Kidney capillary endothelial cell (primary cell): Measurements from ENCODE around the gene ZC3H12C.
"Not testable (repeated sequence)": the region's sequence is repeated elsewhere in the genome, so short reads cannot be mapped to it uniquely, and the experiment has no call there.

Experiments
- DNase-seq: peaks from one replicate; pipeline ENCODE4 v3.0.0-alpha.2; 2018; ENCODE audit warnings: low spot score

ZC3H12C gene

GRCh38 chr11:110185121-110185591, 92.0 kb downstream of the ZC3H12C start:
- DNase-seq, result no peak

DNA sequence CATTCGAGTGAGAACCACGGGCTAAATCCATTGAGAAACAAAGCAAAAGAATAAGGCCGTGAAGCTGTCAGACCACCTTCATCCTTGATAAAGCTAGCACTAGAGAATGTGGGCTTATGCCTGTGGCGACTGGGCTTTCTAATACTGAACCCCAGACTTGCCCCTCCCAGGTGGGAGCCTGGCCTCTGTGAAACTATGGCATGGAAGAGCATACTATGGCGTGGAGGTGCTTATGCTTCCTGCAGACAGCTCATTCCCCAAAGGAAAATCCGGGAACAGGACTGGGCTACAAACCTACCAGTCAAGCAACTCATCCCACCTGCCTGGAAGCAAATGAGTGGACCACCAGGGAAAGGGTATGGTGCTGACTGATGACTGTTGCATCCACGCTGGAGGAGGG, 92.4 kb downstream of the ZC3H12C start:
- DNase-seq, result no peak

DNA sequence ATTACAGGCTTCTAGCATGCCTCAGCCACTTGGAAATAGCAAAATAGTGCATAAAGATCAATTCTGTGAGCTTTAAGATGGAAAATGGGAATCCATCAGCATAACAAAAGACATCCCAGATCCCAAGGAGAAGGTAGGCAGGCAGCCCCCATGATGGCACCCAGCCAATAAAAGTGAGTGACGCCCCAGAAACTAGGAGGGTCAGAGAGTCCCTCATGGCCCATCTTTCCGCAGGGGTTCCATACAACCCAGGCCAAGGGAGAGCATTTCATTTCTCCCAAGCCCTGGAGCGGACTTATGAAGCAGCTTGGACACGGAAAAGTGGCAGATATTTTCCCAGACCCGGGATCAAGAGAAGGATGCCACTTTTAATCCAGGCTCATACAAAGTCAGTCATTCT, 93.3 kb downstream of the ZC3H12C start:
- DNase-seq, result no peak

- DNase-seq, result no peak
These were observed 93.7 kb downstream of the ZC3H12C start for GRCh38 chr11:110186867-110187266.

DNA sequence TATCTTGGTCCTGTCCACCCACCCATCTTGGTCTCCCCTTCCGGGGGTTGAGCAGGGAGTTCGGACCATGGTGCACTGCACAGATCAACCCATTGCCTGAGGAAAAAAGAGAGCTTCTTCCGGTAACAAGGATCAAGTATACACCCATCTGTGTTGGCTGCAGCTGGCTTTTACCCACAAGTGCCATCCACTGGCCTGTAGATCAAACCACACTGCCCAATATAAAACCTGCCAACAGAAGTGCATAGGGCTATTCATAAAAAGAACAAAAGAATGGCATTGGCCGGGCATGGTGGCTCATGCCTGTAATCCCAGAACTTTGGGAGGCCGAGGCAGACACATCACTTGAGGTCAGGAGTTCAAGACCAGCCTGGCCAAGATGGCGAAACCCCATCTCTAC, 94.5 kb downstream of the ZC3H12C start:
- DNase-seq, result no peak

DNA sequence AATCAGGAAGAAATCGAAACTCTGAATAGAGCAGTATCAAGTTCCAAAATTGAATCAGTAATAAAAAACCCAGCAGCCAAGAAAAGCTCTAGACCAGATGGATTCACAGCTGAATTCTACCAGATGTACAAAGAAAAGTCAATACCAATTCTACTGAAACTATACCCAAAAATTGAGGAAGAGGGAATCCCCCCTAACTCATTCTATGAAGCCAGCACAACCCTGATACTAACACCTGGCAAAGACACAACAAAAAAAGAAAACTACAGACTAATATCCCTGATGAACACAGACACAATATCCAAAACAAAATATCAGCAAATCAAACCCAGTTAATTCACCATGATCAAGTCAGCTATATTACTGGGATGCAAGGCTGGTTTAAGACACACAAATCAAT, 97.7 kb downstream of the ZC3H12C start:
- DNase-seq, result no peak

DNA sequence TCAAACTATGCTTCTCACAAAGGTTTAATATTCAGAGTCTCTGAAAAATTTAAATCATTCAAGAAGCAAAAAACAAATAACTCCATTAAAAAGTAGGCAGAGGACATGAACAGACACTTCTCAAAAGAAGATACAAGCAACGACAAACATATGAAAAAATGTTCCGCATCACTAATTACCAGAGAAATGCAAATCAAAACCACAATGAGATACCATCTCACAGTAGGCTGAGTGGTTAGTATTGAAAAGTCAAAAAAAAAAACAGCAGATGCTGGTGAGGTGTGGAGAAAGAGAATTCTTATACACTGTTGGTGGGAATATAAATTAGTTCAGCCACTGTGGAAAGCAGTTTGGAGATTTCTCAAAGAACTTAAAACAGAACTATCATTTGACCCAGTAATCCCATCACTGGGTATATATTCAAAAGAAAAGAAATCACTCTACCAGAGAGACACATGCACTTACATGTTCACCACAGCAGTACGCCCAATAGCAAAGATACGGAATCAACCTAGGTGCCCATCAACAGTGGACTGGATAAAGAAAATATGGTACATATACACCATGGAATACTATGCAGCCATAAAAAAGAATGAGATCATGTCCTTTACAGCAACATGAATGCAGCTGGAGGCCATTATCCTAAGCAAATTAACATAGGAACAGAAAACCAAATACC, 99.6 kb downstream of the ZC3H12C start:
- not testable (repeated sequence) for DNase-seq

DNA sequence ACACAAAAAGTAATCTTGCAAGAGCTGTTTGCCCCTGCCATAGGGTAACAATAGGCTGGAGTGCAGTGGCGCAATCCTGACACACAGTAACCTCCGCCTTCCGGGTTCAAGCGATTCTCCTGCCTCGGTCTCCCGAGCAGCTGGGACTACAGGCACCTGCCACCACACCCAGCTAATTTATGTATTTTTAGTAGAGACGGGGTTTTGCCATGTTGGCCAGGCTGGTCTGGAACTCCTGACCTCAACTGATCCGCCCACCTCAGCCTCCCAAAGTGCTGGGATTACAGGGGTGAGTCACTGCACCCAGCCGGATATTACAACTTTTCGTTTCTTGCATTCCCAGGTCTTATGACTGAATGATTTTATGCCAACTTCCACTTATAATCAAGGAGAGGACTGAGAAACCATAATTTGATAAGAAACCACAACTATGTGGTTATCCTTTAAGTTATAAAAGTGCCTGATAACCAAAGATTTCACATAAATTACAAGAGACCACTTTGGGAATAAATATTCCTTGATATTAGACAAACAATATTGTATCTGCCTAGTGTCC, 101.1 kb downstream of the ZC3H12C start:
- not testable (repeated sequence) for DNase-seq

DNA sequence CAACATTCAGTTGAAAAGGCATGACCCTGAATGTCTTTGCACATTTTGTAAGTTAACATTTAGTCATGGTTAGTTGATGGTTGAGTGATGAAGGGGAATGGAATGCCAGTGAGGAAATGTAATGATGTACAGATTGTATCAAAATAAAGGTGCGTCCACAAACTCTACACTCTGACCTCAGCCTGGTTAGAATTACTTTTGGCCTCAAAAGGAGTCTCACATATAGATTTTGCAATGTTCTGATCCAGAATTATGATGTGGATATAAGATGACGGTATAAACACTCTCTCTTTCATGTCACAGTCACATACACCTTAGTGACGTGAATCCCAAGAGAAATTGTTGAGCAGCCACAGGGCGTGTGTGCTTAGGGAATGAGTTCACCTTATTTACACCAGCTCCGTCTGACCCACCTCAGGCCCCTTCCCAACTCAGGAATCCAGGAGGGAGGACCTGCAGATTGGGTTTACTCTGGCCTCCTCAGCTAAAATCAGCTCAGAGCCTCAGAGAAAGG, 103.1 kb downstream of the ZC3H12C start:
- DNase-seq, result peak; percentile 33

- no peak for DNase-seq
These were observed 103.8 kb downstream of the ZC3H12C start for GRCh38 chr11:110196884-110197420.

DNA sequence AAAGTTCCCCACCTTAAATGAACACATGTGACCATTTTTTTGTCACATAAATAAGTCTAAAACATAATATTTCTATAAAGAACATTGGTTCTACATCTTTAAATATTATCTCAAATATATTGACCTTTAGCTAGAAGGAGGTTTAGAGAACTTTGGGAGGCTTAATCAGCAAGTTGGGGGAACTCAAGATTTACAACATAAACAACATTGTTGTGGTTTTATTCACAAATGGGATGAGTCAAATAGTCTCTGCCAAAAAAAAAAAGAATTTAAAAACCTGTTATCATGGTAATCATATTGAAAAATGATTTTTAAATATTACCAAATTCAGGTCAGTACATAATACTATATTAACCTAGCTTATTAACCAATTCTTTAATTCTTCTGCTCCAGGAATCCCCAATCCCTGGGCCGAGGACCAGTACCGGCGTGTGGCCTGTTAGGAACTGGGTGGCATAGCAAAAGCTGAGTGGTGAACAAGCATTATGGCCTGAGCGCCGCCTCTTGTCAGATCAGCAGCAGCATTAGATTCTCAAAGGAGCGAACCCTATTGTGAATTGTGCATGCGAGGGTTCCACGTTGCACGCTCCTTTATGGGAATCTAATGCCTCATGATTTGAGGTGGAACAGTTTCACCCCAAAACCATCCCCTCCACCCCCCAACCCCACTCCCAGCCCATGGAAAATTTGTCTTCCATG, 105.0 kb downstream of the ZC3H12C start:
- no peak for DNase-seq

- no peak for DNase-seq
These were observed 106.2 kb downstream of the ZC3H12C start for GRCh38 chr11:110199184-110199981.

DNA sequence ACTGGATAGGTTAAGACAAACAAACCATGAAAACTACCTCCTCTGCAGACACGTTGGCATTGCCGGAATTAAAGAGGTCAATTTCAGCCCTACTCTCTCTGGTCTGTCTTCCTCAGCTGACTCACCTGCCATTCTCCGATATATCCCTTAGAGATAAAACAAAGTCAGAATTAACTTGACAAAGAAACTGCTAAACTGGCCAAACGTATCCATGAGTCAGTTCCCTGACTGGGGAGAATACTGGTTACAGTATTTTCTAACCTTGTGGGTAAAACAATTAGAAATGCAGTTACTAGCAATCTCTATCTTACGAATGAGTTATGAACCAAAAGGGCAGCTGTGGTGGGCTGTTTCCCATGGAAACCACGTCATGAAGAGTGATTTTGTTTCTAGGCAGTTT, 107.0 kb downstream of the ZC3H12C start:
- DNase-seq, result no peak

GRCh38 chr11:110200836-110201235, 107.6 kb downstream of the ZC3H12C start:
- no peak for DNase-seq

DNA sequence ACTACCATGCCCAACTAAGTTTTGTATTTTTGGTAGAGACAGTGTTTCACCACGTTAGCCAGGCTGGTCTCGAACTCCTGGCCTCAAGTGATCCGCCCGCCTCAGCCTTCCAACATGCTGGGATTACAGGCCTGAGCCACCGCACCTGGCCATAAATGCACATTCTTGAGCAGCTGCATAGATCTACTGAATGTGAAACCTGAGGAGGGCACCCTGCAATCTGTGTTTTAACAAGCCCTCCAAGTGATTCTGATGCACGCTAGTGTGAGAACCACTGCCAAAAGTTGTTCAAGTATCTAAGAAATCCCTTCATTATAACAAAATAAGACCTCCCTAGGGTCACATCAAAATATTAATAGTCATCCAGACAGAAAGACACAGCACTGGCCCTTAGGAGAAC, 113.9 kb downstream of the ZC3H12C start:
- no peak for DNase-seq

DNA sequence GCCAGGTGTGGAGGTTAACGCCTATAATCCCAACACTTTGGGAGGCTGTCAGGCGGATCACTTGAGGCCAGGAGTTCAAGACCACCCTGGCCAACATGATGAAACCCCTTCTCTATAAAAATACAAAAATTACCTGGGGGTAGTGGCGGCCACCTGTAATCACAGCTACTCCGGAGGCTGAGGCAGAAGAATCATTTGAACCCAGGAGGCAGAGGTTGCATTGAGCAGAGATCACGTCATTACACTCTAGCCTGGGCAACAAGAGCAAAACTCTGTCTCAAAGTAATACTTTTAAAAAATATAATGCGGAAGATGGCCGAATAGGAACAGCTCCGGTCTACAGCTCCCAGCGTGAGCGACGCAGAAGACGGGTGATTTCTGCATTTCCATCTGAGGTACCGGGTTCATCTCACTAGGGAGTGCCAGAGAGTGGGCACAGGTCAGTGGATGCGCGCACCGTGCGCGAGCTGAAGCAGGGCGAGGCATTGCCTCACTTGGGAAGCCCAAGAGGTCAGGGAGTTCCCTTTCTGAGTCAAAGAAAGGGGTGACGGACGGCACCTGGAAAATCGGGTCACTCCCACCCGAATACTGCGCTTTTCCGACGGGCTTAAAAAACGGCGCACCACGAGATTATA, 115.6 kb downstream of the ZC3H12C start:
- DNase-seq, result not testable (repeated sequence)

GRCh38 chr11:110209313-110209694, 116.1 kb downstream of the ZC3H12C start:
- DNase-seq, result not testable (repeated sequence)

- DNase-seq, result no peak
These were observed 124.2 kb downstream of the ZC3H12C start for GRCh38 chr11:110217223-110217877.

GRCh38 chr11:110217936-110218335, 124.7 kb downstream of the ZC3H12C start:
- no peak for DNase-seq

DNA sequence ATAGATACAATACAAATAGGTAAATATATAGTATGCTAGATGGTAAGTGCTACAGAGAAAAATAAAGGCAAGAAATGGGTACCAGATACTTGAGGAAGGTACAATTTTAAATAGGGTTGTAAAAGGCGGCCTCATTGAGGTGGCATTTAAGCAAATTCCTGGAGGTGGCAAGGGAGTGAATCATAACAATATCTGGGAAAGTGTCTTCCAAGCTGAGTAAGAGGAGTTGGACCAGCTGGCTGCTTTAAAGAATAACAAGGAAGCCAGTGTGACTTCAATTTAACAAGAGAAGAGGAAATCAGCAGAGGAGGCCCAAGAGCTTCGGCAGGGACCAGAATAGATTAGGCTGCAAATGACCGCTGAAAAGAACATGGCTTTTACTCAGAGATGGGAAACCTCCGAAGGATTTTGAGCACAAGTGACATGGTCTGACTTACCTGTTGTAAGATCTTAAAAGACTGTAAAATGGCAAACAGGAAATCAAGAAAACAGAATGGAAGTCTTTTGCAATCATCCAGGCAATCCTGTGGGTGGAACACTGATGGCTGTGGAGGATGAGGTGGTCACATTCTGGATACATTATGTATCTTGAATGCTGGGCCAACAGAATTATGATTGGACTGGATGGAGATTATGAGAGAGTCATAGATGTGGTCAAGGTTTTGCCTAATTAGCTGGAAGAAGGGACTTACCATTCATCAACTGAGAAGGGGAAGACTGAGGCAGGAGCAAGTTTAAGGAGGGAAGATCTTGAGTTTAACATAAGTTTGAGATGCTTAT, 126.0 kb downstream of the ZC3H12C start:
- no peak for DNase-seq
